AG09319 (cell line): ENCODE measurements around the gene TNFSF12.

Experiments used
- DNase-seq: peaks from one replicate; pipeline ENCODE4 v3.0.0-alpha.2; 2010; ENCODE audit warnings: low read depth; ENCODE audit errors: extremely low read depth
- TF ChIP-seq, protein P1 (sequence below): IDR thresholded peaks from 2 replicates; pipeline ENCODE4 v1.5.1; 2011; ENCODE audit warnings: low read depth, mild to moderate bottlenecking, inconsistent platforms, low read length, moderate library complexity

The TNFSF12 gene

DNA sequence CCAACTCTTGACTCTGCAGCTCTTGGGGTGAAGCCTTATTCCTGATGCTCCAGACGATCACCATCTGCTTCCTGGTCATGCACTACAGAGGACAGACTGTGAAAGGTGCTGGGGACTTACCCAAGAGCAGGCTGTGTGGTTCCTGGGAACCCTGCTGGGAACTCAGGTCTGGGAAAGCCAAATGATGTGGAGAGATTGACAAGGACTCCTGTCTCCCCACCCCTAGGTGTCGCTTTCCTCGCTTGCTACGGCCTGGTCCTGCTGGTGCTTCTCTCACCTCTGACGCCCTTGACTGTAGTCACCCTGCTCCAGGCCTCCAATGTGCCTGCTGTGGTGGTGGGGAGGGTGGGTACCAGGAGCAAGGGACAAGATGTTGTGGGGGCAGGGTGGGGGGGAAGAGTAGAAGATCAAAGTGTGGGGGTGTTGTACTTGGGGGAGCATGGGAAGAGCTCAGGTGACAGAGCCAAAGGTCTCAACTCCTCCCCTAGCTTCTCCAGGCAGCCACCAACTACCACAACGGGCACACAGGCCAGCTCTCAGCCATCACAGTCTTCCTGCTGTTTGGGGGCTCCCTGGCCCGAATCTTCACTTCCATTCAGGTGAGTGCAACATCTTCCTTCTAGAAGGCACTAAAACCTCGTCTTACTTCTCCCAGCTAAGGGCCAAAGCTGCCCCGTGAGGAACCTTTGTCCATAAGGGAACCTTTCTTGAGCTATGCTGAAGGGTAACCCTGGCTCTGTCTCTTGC is 38.0 kb downstream of the TNFSF12 start:
- TF ChIP-seq, protein P1, sequence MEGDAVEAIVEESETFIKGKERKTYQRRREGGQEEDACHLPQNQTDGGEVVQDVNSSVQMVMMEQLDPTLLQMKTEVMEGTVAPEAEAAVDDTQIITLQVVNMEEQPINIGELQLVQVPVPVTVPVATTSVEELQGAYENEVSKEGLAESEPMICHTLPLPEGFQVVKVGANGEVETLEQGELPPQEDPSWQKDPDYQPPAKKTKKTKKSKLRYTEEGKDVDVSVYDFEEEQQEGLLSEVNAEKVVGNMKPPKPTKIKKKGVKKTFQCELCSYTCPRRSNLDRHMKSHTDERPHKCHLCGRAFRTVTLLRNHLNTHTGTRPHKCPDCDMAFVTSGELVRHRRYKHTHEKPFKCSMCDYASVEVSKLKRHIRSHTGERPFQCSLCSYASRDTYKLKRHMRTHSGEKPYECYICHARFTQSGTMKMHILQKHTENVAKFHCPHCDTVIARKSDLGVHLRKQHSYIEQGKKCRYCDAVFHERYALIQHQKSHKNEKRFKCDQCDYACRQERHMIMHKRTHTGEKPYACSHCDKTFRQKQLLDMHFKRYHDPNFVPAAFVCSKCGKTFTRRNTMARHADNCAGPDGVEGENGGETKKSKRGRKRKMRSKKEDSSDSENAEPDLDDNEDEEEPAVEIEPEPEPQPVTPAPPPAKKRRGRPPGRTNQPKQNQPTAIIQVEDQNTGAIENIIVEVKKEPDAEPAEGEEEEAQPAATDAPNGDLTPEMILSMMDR, result no peak; the same call in 1 of the 2 replicates
- DNase-seq, result no peak

DNA sequence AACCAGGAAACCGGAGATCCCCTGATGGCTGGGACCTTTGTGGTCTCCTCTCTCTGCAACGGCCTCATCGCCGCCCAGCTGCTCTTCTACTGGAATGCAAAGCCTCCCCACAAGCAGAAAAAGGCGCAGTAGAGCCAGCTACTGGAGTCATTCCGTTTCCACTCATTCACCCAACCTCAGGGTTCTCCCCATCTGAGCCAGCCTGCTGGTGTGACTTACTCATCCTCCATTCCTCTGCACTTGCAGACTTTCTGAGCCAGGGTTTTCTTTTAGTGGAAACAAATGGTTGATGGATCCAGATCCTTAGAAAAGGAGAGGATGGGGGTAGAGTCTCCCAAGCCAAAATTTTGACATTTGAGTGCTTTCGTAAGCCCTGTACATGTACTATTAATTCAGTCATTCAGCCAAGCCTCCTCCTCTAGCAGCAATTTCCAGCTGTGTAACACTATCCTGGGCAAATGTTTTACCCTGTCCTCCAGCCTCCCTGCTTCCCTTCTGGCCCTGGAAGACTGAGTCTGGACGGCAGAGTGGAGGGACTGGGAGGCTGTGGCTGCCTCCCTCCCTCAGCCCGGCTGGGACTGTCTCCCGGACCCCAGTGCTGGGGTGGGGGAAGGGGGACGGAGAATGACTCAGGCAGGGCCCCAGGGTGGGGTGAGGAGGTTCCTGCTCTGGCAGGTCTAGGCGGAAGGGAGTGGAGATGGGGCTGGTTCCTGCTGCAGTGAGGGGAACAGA is 38.7 kb downstream of the TNFSF12 start:
- TF ChIP-seq, protein P1, result no peak; the same call in 1 of the 2 replicates
- peak; percentile 75 for DNase-seq

DNA sequence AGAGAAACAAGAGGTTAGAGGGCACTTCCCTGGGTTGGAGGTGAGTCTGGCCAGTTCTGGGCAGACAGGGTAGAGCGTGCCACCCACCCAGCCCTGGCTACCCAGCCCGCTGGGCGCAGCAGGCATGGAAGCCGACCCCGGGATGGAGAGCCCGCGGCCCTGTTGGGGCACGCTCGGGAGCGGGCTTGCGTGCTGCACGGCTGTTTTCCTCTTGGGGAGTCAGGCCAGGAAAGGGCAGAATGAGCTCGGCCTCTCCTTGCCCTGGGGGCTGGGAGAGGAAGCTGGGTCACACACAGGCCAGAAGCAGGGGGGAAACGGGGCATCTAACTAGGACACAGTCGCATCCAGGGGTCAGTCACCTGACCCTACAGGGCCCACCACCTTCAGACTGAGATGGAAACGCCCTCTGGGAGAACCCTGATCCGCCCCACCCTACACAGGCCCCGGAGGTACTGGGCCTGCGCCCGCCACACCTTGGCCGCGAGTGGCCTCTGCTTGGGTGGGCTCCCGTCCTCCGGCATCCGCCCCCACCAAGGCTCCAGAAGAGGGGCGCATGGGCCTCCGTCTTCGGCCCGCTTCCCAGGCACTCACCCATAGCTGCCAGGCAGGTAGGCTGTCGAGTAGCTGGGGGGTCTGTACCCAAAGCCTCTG is 39.8 kb downstream of the TNFSF12 start:
- no peak for DNase-seq
- TF ChIP-seq, protein P1, result no peak

DNA sequence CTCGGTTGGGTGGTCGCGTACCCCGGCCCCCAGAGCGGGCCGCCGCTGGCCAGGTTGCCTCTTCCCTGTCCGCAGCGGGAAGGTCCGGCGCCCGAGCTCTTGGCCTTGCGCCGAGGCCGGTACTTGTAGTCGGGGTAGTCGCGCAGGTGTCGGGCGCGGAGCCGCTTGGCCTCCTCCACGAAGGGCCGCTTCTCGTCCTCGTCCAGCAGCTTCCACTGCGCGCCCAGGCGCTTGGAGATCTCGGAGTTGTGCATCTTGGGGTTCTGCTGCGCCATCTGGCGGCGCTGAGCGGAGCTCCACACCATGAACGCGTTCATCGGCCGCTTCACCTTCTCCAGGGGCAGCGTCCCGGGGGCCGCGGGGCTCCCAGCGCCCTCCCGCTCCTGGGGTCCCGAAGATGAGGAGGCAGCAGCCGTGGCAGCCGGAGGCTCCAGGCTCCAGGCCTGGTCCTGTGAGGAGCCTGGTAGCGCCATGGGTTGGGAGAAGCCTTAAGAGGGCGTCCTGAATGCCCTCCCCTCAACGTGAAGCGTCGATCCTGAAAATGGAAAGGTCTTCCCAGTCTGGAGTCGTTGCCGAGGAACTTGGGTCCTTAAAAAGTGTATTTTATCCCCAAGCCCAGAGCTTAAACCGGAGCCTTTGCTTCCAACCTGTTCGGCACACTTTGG is 40.5 kb downstream of the TNFSF12 start:
- peak; percentile 65 for DNase-seq
- TF ChIP-seq, protein P1, result peak; percentile 91

DNA sequence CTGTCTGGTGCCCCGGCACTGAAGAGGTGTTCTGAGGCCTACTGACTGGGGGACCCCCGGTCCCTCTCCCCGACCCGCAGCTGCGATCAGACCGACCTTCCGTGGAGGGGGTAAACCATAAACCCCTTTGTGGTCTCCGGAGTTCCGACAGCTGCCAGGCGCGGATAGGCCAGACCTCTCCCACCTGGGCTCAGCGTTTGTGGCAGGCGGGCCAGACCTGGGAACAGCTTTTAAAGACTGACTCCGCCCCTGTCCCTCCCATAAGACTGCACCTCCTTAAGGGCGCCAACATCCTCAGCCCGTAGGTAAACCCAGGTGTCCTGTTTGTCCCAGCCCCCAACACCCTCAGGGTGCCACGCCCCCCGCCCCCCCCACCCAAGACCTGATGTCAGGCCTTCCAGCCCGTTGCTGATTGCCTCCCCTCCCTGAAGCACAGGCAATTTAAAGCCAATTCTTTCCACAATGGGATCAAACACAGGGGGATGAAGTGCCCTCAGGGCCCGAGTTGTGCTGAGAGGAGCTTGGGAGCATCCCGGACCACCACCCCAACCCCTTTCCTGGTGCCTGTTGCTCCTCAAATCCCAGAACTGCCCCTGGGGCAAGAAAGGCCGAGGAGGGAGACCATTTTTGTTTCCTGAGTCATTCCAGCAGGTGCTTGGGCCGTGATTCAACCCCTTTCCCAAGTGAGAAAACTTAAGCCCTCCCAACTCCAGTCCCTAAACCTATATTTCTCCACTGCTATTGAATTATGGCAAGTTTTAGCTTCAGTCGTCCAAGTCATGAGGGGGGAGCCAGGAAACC is 41.2 kb downstream of the TNFSF12 start, which contains the start of gene SOX15:
Gene SOX15, minus strand, starts transcription at position 204 of the 801 bp plus-strand sequence. CDS start 418 bp downstream, outside the sequence.
- no peak for DNase-seq
- TF ChIP-seq, protein P1, result no peak

DNA sequence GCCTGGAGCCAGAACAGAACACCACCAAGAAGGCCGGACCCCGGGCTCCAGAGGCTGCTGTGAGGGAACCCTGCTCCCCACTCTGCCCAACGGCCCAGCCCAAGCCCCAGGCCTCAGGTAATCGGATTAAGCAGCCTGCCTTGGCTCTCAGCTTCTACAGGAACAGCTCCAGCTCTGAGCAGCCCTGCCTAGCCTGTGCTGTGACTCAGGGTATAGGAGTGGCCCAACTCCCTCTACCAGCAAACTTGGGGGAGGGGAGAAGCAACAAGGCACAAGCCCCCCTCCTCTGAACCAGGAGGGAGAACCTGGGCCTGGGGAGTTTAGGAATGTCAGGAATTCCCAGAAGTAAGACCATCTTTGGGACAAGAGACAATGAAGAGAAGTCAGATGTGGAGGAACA is 41.9 kb downstream of the TNFSF12 start:
- TF ChIP-seq, protein P1, result no peak
- no peak for DNase-seq
